Ovary (tissue), 3 donors: ENCODE measurements around the gene FGFR4.

ENCODE experiments used
- CTCF ChIP-seq, 3 donors: fragments of 450-650 bp in 2 of 3; fragments of 200-600 bp in 1 of 3; IDR thresholded peaks; one replicate each; pipeline versions ENCODE4 v1.5.1 to v1.8.0; 2016 to 2022; ENCODE audit warnings: antibody characterized with exemption in 3 of 3, mild to moderate bottlenecking in 1 of 3
- EP300 ChIP-seq: sonication (generic); formaldehyde crosslinking; IDR thresholded peaks from one replicate; pipeline ENCODE4 v1.6.1; 2017; ENCODE audit warnings: antibody characterized with exemption
- POLR2A ChIP-seq: fragments of 450-650 bp; IDR thresholded peaks from one replicate; pipeline ENCODE4 v1.6.1; 2017; ENCODE audit warnings: antibody characterized with exemption, mild to moderate bottlenecking, moderate library complexity
- donor health status: DM: no; HTN: no; CAD: no.

GRCh38 chr5:177107159-177107558 is 20.4 kb downstream of the FGFR4 start:
- no peak for TF ChIP-seq POLR2A
- no peak for TF ChIP-seq CTCF (IDR thresholded peaks at IDR 0.05)
- TF ChIP-seq EP300, result no peak
